GM12872 (cell line): Measurements from ENCODE around the gene CRIP2.

Experiments
- CTCF ChIP-seq: IDR thresholded peaks from 3 replicates; pipeline ENCODE4 v1.5.1; 2011; ENCODE audit warnings: low read depth, mild to moderate bottlenecking, low read length, moderate library complexity; ENCODE audit not compliant: insufficient read depth

Gene CRIP2

GRCh38 chr14:105517096-105517495, 42.5 kb downstream of the CRIP2 start:
- no peak for TF ChIP-seq CTCF

GRCh38 chr14:105519946-105520698, 45.5 kb downstream of the CRIP2 start:
- TF ChIP-seq CTCF = no peak

GRCh38 chr14:105525326-105525725, 50.7 kb downstream of the CRIP2 start:
- TF ChIP-seq CTCF = no peak

GRCh38 chr14:105525861-105526775, 51.5 kb downstream of the CRIP2 start, which contains the start of gene TMEM121:
Gene TMEM121, plus strand, starts transcription at chr14:105526583. Its CDS starts 2,252 bp downstream, at chr14:105528835.
- no peak for TF ChIP-seq CTCF

GRCh38 chr14:105526776-105527380, 52.3 kb downstream of the CRIP2 start:
- TF ChIP-seq CTCF = no peak

GRCh38 chr14:105527381-105527825, 52.8 kb downstream of the CRIP2 start:
- no peak for TF ChIP-seq CTCF
